EL (cell line): ENCODE measurements around the gene AQP9.

Experiments used
- DNase-seq: peaks from one replicate; pipeline ENCODE4 v3.0.0-alpha.2; 2016

Gene AQP9

DNA sequence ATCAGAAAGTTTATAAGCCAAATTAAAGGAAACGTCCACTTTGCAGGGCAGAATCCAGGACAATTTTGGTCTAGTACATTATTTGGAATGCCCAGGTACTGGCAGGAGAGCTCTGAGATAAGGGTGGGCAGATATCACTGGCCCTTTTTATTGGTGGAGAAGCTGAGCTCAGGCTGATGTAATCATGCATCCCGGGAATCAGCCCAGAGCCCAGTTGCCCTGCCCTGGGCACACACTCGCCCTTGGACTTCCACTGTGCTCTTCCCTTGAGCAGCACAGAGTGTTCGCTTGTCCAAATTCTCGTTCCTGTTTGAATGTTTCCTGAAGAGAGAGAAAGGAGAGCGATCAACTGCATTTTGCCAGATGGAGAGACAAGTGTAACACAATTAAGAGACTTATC is 3.7 kb downstream of the AQP9 start:
- DNase-seq = no peak

DNA sequence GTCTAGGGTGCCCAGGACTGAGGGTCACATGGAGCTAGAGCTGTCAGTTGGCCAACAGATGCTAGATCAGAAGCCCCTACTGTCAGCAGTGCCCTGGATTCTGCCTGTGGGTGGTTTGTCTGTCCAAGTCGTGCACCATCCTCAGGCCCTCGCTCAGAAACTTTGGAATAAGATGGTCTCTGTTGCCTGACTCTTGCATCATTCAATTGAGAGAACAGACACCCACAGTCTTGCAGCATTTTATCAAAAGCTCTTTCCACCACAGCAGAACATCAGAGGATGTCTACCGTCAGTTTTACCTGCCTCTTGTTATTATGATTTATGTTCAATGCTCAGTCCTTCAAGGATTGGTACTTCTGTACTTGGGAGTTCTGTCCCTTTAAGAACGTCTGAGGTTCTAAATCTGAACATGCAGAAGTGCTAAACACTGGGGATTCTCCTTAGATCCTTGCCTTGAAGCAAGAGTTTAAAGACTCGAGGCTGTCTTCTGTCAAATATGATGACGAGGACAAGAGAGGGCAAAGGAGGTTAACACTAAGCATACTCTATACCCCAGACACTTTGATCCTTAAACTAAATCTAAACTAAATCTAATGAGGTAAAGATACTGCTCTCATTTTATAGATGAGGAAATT is 4.8 kb downstream of the AQP9 start:
- DNase-seq = no peak

DNA sequence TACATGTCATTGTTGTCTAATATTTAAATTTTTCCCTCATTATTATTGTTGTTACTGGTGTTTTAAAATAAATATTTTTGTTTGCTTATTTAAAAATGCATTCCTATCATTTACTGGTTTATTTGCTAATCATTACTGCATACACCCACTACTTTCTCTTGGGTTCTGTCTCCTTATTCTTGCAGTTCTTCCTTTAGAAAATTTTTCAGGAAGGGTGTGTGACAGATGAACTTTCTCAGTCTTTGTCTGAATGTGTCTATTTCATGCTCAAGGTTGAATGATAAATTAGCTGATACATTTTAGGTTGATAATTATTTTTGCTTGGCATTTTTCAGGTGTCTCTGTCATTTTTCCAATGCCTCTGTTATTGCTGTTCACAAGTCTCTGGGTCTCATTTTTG is 7.4 kb downstream of the AQP9 start:
- DNase-seq = no peak

DNA sequence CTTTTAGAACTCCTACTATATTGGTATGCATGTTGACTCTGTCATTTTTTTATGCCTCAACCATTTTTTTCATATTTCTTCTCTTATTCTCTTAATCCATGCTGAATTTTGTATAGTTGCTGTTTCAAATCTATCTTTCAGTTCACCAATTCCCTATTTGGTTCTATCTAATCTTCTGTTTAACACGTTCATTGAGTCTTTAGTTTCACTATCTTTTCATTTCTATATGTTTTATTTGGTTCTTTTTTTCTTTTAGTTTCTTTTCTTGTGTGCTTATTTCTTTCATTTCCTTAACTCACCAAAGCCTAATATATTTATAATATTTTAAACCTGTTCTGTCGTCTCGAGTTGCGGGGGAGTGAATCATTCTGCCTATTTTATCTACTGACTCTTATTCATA is 8.0 kb downstream of the AQP9 start:
- DNase-seq = no peak

DNA sequence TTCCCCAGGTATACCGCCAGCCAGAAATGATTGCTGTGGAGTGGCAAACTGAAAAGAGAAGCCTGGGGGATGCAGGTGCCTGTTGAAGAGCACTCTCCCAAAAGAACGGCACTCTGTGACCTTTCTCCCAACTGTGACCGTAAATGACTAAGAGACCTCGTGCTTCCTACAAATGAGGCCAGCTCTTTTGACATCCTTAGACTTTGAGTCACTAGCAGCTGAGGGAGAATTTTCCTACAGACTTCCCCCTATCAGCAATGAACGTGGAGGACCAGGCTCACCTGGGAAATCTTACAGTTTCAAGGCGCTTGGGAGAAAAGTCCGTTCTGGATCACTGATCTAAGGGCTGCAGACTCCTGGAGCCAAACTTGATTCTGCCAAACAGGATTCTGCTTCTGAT is 8.6 kb downstream of the AQP9 start:
- no peak for DNase-seq

DNA sequence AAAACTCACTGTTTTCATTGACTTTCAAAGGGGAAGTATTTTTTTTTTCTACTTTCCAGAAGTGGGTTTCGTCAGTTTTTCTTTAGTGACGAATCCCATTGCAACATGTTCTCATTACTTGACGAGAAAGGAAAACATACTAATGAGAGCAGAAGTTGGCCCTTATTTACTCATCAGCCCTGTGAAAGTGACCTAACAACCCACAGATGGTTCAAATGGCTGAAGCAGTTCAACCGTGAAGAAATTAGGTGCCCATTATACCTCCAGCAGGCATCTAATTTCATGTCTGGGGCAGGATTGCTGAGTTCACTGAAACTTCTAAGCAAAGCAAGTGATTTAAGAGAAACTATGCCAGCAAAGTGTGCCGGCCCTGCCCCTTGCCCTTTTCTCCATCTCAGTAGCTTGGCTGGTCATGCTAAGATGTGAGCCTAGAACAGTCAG is 9.0 kb downstream of the AQP9 start:
- DNase-seq = no peak

DNA sequence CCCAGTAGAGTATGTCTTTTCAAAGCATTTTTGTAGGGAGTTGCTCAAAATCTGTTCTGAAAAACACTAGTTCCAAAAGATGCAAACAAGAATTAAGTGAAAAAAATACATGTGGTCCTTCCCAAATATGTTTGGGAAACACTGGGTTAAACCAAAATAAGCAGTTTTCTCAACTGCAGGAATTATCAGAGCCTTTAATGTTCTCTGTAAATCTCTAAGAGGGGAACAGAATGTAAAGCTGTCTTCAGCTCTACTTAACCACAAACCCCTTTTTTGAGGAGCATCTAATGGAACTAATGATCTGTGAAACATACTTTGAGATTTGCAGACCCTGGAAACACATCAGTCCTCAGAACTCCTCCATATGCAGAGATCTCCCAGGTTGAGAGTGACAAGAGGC is 9.9 kb downstream of the AQP9 start:
- no peak for DNase-seq

DNA sequence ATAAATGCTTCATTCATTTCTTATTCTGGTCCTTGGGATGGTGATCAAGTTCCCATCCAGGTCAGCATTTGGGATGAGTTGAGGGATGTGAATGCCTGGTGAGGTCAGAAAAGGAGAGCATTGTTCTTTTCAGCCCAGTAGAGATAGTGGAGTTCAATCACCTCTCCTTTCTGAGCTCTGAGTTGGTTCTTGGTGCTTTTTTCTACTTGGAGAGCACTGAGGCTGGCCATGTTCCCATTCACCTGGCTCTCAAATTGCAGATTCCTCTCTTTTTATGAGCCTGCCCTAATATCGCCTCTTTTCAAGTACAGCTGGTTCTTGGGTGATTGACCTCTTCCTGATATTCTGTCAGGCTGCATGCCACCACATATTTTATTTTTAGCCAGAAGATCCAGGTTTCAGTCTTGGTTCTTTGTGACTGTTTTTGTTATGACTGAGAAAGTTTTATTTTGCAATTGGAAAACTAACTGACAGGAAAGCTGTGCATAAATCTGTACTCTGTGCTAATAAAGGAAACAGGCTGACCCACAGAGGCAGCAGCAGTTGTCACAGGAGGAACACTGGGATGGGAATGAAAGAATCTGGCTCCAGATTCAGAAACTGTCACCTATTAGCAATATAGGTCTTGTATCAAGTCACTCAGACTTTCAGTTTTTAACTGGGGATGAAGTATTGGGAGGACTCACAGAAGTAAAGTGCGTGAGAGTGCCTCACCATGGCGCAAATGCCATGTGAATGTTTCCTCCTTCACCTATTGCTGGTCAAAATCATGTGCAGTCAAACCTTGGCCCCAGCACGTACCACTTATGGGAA is 10.7 kb downstream of the AQP9 start:
- no peak for DNase-seq

DNA sequence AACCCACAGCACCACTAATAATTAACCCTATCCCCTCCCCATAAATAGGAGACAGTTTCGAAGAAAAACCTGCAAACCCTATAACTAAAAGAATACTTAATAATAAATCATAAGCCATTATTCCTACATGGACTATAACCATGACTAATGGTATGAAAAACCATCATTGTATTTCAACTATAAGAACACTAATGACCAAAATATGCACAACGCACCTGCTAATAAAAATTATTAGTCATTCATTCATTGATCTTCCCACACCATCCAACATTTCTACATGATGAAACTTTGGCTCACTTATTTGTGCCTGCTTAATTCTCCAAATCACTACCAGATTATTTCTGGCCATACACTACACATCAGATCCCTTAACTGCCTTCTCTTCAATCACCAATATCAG is 16.6 kb downstream of the AQP9 start:
- no peak for DNase-seq

DNA sequence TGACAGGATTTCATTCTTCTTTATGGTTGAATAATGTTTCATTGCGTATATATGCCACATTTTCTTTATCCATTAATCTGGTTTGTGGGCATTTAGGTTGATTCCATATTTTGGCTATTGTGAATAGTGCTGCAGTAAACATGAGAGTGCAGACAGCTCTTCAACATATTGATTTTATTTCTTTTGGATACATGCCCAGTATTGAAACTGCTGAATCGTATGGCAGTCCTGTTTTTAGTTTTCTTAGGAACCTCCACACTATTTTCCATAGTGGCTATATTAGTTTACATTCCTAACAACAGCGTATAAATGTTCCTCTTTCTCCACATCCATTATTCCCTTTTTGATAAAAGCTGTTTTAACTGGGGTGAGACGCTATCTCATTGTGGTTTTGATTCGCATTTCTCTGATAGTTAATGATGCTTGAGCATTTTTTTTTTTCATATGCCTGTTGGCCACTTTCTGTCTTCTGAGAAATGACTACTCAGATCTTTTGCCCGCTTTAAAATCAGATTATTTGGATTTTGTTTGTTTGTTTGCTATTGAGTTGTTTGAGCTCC is 21.7 kb downstream of the AQP9 start:
- DNase-seq = no peak

DNA sequence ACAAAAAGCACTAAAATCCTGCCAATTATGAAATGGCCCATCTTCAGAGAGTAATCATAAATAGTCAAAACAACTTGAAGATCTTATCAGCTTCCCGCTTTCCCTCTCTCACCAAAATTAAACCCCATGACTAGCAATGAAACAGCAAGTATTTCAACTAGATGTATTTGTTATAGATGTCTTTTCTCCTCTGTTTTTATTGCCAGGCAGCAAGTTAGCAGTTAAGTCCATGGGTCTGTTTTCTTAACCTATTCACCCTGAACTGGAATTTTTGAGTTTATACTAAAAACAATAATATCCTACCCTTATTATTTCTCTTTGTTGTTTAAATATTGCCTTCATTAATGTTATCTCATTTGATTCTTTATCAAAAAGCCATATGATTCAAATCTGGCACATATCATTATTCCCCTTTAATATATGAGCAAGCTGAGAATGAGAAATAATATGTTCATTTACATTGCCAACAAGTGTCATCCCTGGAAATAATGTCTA is 23.3 kb downstream of the AQP9 start:
- DNase-seq = no peak

DNA sequence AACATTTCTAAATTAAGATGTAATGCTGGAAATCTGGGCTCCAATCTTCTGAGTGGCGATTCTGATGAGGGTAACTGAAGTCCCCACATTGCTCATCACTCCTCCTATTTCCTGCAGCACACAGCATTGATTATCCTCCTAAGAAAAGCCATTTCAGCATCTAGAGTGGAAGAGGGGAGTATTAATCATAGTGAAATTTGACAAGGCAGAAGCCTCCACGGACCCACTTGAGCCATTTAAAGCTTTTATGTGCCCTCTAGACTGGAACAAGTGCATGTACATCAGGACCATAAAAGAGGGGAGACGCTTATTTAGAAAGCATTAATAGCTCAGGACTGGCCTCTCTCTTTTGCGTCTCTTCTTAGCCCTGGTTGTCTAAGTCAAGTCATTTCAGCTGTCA is 25.8 kb downstream of the AQP9 start:
- no peak for DNase-seq

DNA sequence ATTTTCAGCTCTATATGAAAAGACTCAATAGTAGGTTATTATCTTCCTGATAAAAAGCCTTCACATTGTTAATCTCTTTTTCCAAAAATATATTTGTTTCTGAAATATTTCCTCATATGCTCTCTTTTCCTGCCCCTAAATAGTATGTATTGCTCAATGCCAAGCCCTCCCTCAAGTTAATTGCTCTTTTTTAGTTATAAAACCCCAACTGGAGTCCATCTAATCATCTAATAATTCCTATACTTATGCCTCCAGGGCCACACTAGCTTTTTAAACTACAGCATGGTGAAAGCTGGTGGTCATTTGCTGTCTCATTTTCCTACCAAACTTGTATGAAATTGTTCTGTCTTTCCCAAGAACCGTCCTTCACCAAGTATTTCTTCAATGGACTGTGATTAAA is 26.7 kb downstream of the AQP9 start:
- DNase-seq = no peak

DNA sequence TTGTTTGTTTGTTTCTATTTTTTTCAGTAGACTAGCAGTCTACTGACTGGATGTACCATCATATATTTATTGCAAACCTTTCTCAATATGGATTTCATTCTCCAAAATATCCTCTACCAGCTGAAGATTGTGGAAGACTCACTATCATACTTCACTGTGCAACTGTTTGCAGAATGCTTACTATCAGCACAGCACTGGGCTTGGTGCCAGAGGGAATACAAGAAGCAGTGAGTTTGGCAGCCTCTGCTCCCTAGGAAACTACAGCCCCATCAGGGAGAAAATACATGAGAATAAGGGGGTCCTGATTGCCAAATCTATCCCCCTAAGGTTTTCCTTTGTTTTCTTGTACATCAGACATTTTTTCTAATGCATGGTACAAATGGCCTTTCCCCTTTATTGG is 27.5 kb downstream of the AQP9 start:
- peak; percentile 19 for DNase-seq

DNA sequence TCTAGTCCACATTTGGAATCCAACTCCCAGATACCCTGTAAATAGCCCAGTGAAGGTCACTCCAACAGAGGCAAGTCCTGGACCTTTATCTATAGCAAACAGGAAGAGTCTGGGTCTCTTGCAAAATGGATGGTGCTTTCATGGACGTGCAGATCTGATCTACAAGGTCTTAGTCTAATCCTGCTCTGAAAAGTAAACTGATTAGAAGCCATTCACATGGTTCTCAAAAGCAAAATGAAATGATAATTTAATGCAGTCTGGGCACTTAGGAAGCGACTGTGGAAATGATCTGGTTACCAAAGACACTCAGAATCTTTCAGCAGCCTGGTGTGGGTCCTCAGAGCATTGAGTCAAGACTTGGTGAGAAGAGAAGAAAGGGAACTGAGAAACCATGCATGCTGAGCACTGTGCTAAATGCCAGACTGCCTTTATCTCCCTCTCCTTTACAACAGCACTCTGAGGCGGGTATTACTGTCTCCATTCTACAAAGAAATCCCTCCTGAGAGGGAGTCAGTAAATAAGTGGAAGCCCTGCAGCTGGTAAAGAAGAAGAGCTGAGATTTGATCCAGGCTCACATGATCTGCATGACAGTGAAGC is 29.0 kb downstream of the AQP9 start:
- DNase-seq = no peak

DNA sequence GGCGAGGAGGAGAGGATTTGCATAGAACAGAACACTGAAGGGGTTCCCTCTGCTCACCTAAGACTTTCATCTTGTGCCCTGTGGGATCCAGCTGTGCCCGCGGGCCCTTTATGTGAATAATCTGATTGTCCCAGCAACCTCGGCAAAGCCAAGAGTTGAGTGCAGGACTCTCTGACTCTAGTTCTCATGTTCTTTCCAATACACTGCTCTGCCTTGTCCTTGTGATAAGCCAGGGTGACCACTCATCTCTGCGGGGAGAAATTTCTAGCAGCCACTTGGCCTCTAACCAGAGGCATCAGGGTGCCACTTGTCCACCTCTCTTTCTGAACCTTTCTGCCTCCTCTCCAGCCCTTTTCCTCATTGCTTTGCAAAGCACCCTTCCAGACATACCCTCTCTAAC is 31.8 kb downstream of the AQP9 start:
- no peak for DNase-seq

DNA sequence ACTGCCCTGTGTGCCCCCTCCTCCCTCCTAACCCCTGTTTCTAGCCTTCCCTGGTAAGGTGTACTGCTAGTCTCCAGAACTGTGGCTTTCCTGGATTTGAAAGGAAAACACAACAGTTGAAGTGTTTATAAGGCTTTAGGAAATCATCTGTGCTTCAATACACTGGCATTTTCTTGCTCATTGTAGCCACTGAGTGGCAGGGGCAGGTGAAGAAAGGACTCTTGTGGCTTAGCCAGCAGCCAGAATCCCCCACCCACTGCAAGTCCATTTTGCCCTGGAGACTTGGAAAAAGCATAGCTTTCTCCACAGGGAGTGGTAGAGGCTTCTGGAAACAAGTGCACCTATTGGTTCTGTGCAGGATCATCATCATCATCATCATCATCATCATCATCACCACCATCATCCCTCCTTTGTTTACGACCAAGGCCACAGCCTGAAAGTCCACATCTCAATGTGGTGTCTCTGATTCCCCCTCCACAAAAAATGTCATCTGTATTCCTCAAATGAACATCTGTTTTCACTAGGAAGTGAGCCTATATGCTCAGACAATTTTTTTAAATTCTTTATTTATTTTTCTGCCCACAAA is 33.4 kb downstream of the AQP9 start:
- DNase-seq = no peak

DNA sequence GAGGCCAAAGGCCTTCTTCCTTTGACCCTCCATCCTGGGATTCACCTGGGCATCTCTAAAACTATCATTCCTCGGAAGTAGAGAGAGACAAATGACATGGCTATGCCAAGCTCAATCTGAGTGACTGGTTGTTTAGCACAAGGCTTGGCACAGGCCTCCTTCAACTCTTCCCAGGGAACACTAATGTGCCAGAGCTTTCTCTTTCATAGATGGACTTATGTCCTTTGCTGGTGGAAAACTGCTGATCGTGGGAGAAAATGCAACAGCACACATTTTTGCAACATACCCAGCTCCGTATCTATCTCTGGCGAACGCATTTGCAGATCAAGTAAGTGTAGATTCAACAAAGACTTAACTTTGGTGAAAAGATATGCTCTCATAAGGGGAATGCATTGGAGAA is 36.5 kb downstream of the AQP9 start:
- DNase-seq = no peak

DNA sequence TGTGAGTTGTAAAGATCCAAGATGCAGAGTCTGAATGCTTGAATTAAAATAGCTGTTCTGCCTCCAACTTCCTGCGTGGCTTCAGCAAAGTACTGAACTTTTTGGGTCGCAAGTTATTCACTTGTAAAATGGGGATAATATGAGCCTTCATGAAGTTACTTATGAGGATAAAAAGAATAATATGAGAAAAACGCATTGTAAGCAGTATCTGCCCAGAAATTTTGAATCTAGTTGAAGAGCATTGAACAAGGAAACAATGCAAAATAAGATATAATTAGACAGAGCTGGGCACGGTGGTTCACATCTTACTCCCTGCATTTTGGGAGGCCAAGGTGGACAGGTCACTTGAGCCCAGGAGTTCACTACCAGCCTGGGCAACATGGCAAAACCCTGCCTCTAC is 37.8 kb downstream of the AQP9 start:
- DNase-seq = no peak

DNA sequence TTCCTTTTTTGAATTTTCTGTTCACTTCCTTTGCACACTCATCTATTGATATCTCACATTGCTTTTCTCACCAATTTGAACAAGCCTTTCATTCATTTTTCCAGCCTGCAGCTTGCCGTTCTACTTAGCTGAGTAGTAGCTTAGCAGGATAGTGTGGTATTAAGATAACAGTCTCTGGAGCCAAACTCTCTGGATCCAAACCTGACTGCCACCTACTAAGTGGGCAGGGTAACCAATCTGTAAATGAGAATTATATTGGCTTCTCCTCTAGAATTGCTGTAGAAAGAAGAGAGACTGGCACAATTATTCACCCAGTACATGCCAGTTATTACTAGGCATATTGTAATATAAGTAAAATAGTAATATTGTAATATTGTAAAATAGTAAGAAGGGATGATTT is 40.5 kb downstream of the AQP9 start:
- no peak for DNase-seq

DNA sequence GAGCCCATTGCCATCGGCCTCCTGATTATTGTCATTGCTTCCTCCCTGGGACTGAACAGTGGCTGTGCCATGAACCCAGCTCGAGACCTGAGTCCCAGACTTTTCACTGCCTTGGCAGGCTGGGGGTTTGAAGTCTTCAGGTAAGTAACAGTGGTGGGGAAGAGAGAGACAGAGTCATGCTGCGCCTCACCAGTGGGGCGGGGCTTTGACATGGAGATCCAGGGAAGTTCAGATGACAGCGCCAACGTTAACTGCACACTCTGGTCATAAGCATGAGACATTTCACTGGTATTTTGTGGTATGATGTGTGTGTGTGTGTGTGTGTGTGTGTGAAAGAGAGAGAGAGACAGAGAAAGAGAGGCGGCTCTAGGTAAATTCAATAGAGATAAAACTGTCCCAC is 41.0 kb downstream of the AQP9 start:
- peak; percentile 23 for DNase-seq

DNA sequence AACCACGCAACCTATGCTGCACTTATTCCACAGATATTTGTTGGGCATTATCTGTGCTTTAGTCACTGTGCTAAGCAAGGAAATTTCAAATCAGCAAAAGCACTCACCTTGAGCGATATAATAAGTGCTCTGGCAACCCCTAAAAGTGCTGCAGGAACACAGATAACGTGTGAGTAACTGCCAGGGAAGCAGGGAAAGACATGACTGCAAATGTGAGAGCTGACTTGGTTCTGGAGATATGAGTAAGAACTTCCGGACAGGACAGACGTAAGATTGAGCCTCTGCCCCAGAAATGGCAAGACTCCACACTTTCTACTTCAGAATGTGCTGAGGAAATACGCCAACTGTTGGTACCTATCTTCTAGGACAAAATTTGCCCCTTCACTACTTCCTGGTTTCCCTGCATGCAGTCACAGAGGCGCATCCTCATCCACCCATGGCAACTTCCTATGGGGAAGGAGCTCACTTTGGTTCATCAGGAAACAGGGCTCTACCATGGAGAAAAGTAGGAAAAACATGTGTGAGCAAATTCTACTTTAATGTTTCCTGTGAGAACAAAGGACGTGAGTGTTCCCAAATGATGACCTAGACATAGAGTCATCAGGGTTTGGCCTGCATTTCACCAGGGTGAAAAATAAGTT is 41.7 kb downstream of the AQP9 start:
- DNase-seq = peak; percentile 26
